IPS-15b (cell line): ENCODE measurements around the gene BZW2.
A peak's percentile ranks its signal among the peaks of the same experiment; 100 is the strongest.

Experiments used
- H3K27me3 ChIP-seq: one replicate; pipeline ENCODE4 v1.6.1; 2013; ENCODE audit warnings: low read length; ENCODE audit not compliant: control insufficient read depth, insufficient read depth
- H3K36me3 ChIP-seq: one replicate; pipeline ENCODE4 v1.6.1; 2013; ENCODE audit warnings: low read length; ENCODE audit not compliant: control insufficient read depth, insufficient read depth
- H3K4me1 ChIP-seq: one replicate; pipeline ENCODE4 v1.6.1; 2013; ENCODE audit warnings: mild to moderate bottlenecking, low read length; ENCODE audit not compliant: control insufficient read depth, insufficient read depth
- H3K4me3 ChIP-seq: one replicate; pipeline ENCODE4 v1.5.1; 2013; ENCODE audit warnings: low read depth, low read length
- H3K9ac ChIP-seq: one replicate; pipeline ENCODE4 v1.6.1; 2013; ENCODE audit warnings: low read depth, mild to moderate bottlenecking, low read length
- H3K9me3 ChIP-seq: one replicate; pipeline ENCODE4 v1.6.1; 2013; ENCODE audit warnings: mild to moderate bottlenecking, low read length; ENCODE audit not compliant: control insufficient read depth, insufficient read depth

The BZW2 gene

DNA sequence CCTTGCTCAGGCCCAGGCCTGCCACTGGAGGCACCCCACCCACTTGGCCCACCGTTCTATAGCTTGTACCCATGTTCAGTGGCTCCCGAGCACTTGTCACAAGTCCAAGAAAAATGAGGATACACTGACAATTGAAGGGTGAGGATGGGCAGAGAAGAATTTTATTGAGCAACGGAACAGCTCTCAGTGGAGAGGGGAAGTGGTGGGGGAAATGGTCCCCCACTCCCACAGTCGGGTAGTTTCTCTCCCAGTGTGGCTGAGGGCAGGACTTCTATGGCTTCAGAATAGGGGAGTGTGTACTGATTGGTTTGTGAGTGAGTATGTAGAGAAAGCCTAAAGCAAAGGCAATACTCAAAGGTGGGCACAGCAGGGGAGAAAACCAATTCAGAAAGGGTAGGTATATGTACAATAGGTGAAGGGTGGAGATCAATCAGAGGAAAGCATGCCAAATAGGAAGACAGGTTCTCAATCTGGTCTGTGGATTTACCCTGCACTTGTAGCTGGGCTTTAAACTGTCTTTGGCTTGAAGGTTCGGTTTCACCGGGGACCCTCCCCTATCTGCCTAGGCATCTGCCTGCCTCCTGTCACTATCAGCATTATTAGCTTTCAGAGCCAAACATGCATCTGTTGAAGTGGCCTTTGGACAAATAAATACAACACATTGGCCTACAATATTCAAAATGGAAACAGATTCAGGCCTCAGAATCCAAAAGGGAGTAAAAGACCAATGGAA is 98.7 kb downstream of the BZW2 start:
- H3K4me3 ChIP-seq: no peak overlapping the region
- H3K4me1 ChIP-seq: peaks cover 15% of the 10 kb centered on the region
- H3K27me3 ChIP-seq: no peaks in the 10 kb centered on the region
- no peak overlapping the region for H3K9ac ChIP-seq
- H3K36me3 ChIP-seq: no peaks in the 10 kb centered on the region
- H3K9me3 ChIP-seq: no peaks in the 10 kb centered on the region

DNA sequence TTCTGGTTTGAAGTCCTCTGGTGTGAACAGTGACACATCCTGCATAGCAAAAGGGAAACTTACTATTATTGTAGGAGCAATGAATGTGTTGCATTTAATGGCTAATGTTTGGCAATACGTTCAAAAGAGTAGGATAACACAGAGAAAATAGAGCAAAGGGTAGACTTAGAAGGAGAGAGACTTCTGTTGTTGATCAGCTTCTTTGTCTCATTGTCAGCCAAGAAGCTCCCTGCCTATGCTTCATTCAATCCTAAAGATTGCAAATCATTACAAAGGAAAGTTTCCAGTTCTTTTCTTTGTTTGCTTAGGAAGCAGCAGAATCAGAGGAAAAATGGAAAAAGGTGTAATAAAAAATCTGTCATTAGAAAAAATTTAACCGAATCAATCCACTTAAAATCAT is 99.7 kb downstream of the BZW2 start:
- H3K4me3 ChIP-seq: no peak overlapping the region
- no peaks in the 10 kb centered on the region for H3K9me3 ChIP-seq
- no peaks in the 10 kb centered on the region for H3K36me3 ChIP-seq
- peaks cover 15% of the 10 kb centered on the region for H3K4me1 ChIP-seq
- no peak overlapping the region for H3K9ac ChIP-seq
- H3K27me3 ChIP-seq: no peaks in the 10 kb centered on the region

DNA sequence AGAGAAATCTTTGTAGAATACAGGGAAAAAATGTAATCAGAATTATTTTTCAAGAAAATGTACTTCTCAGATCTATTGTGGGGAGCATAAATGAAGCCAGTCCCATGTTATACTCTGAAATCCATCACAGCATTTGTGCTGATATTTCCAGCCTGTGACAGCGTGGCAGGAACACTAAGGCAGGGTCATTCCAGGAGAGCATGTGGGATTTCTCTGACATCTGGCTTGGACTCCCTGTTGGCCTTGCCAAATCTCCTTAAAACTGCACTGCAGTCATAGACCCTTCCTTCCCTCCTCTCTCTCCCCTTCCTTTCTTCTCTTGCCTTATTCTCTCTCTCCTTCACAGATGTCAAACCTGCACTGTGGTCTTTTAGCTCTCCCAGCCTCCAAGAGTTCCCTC is 101.1 kb downstream of the BZW2 start:
- Histone ChIP-seq H3K36me3 (no peaks in the 10 kb centered on the region), H3K9me3 (no peaks in the 10 kb centered on the region), H3K4me3 (no peak overlapping the region), H3K4me1 (peaks cover 15% of the 10 kb centered on the region), H3K27me3 (no peaks in the 10 kb centered on the region), H3K9ac (no peak overlapping the region)

DNA sequence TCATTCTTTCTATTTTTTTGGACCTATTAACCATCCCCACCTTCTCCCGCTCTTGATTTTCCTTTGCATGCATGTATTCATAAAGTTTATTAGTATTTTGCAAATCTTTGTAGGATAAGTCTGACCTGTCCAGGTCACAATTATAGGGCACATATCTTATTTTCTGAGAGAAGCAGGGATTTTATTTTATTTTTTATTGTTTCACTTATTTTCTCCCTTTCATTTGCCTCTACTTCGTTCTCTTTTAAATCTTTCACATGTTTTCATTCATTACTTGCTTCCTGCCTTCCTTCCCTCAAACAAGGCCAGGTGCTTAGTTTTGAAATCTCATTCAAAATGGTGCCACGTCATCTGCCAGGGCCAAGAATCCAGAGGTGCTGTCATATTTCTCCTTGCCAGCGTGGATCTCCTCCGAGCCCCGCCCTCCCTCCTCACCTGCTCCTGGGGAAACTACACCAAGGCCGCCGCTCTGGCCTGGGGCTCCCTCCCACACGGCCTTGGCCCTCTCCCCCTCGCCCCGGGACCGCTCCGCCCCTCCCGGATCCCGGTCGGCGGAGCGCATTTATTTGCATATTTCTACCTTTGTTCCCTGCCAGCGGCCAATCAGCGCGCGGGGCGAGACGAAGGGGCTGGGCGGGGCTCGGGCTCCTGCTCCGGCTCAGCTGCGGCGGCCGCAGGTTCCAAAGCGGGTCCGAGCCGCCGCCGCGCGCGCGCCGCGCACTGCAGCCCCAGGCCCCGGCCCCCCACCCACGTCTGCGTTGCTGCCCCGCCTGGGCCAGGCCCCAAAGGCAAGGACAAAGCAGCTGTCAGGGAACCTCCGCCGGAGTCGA is 107.3 kb downstream of the BZW2 start, which contains the start of gene TSPAN13:
TSPAN13 (plus strand) TSS at position 654 of the 830 bp plus-strand sequence. CDS start 213 bp downstream, outside the sequence.
- Histone ChIP-seq H3K27me3 (peaks cover 6% of the 10 kb centered on the region), H3K9ac (peak within 1 kb of the TSS; percentile 55), H3K4me1 (peaks cover 3% of the 10 kb centered on the region), H3K36me3 (no peaks in the 10 kb centered on the region), H3K4me3 (peak within 1 kb of the TSS; percentile 90), H3K9me3 (no peaks in the 10 kb centered on the region)

DNA sequence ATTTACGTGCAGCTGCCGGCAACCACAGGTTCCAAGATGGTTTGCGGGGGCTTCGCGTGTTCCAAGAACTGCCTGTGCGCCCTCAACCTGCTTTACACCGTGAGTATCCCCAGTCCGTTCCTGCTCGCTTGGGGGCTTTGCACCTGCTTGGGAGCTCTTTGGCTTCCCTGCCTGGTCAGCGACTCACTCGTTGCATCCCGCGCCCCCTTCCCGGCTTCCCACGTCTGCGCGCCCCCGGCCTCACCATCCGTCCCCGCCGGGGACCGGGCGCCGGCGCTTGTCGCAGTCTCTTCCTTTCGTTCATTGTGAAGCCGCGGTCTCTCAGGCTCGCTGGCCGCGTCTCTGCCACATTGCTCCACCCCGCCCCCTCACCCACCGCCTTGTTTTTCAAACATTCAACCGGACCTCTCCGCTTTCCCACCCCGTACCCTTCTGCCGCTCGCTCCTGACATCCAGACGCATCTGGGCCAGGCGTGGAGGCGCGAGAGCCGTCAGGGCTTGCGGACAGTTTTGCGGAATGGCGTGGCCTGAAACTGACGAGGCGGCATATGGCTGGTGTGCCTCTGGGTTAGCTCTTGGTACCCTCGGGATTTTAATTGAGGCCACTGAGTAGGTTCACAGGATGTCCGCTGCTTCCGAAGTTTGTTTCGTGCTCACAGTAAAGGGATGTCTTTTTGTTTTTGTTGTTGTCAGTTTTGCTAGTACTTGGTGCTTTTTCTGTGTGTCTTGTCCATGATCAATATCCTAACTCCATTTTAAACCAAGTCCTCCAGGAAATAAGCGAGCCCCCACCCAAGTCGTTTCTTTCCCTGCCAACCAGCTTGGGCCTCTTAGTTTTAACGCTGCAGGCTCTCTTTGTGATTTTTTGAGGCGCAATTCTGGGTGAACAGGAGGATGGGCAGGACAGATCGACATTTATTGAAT is 108.2 kb downstream of the BZW2 start:
- Histone ChIP-seq H3K9ac (peak overlapping the region; percentile 55), H3K4me3 (peak overlapping the region; percentile 90), H3K27me3 (peaks cover 6% of the 10 kb centered on the region), H3K4me1 (peaks cover 3% of the 10 kb centered on the region), H3K36me3 (no peaks in the 10 kb centered on the region), H3K9me3 (no peaks in the 10 kb centered on the region)

DNA sequence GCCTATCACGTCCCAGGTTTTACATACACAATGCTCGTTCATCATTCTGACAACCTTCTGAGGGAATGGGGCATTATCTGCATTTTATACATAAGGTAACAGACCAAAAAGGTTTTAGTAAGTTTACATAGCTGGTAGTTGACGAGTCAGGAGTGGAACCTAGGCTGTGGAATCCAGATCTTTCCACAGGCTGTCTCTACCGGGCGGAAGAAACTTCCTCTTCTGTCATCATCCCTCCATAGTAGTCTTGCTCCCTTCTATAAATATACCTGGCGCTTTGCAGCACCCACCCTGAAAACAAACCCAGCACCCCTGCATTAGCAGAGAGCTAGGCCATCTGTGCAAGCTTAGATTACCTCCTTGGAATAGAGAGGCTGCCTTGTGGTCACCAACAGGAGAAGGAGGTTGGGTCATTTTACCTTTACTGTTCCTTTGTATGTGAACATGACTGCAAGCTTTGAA is 108.9 kb downstream of the BZW2 start:
- H3K36me3 ChIP-seq: no peaks in the 10 kb centered on the region
- peaks cover 3% of the 10 kb centered on the region for H3K4me1 ChIP-seq
- H3K9me3 ChIP-seq: no peaks in the 10 kb centered on the region
- H3K4me3 ChIP-seq: peak overlapping the region; percentile 90
- peaks cover 6% of the 10 kb centered on the region for H3K27me3 ChIP-seq
- H3K9ac ChIP-seq: peak overlapping the region; percentile 16

DNA sequence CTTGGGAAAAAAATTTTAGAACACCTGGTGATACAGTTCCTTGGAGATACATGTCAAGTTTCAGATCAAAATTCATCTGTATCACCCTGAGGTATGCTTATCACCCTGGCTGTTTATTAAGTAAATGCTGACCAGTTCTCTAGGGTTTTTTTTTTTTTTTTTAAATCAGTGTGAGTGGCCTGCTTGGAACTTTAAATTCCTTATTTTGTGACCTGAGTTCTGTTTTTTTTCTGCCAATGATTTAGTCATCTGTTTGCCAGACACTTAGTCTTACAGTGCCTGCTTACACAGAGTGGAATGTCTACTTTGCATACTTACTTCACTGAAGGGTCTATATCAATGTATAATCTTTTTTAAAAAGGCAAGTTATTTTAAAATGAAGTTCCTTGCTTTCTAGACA is 109.4 kb downstream of the BZW2 start:
- H3K9ac ChIP-seq: no peak overlapping the region

More for the DNA sequence above, 109.4 kb downstream of the BZW2 start:
- Histone ChIP-seq H3K9me3 (no peaks in the 10 kb centered on the region), H3K36me3 (no peaks in the 10 kb centered on the region), H3K4me3 (peak overlapping the region; percentile 90), H3K27me3 (peaks cover 6% of the 10 kb centered on the region), H3K4me1 (peaks cover 3% of the 10 kb centered on the region)
